Endothelial cell (in vitro differentiated cells): ENCODE results near the gene TMC5. TPM values are rescaled to one million over a fixed set of nuclear protein-coding genes. Genes with fewer than 3 reads are reported as not detected.

Experiments
- DNase-seq: peaks from one replicate; pipeline ENCODE4 v3.0.0; 2021; ENCODE audit warnings: low spot score
- H3K27ac Mint-ChIP-seq: one replicate; pipeline ENCODE4 v1.8.0; 2021; ENCODE audit warnings: mixed read lengths, inconsistent platforms; ENCODE audit not compliant: unreplicated experiment
- H3K27me3 Mint-ChIP-seq: one replicate; pipeline ENCODE4 v1.8.0; 2021; ENCODE audit warnings: mild to moderate bottlenecking, moderate library complexity, mixed read lengths, inconsistent platforms; ENCODE audit not compliant: unreplicated experiment
- H3K36me3 Mint-ChIP-seq: one replicate; pipeline ENCODE4 v1.8.0; 2021; ENCODE audit warnings: mild to moderate bottlenecking, low read depth, mixed read lengths, inconsistent platforms; ENCODE audit not compliant: unreplicated experiment
- H3K4me1 Mint-ChIP-seq: one replicate; pipeline ENCODE4 v1.8.0; 2021; ENCODE audit warnings: mild to moderate bottlenecking, mixed read lengths, inconsistent platforms; ENCODE audit not compliant: unreplicated experiment
- H3K4me3 Mint-ChIP-seq: one replicate; pipeline ENCODE4 v1.8.0; 2021; ENCODE audit warnings: mild to moderate bottlenecking, mixed read lengths, inconsistent platforms; ENCODE audit not compliant: unreplicated experiment
- H3K9me3 Mint-ChIP-seq: one replicate; pipeline ENCODE4 v1.8.0; 2021; ENCODE audit warnings: mixed read lengths, inconsistent platforms; ENCODE audit not compliant: unreplicated experiment
- CTCF ChIP-seq: fragments of 200-600 bp; sonication (generic); IDR thresholded peaks from one replicate; pipeline ENCODE4 v1.5.0; 2021; ENCODE audit warnings: antibody characterized with exemption; ENCODE audit not compliant: unreplicated experiment
- total RNA-seq: library from RNA; stranded (reverse); fragmentation: NEBNext Ultra II Directional; extraction: Animal tissue kit (Norgen Biotek cat#: 25700); gene quantifications from one replicate; pipeline ENCODE4 v1.2.1, GENCODE V29; 2021; ENCODE audit not compliant: unreplicated experiment

TMC5 gene
- total RNA-seq, 1 donor from 2014 or later: 0.69 TPM

- H3K9me3 Mint-ChIP-seq: no peaks in the 10 kb centered on the region
- H3K27ac Mint-ChIP-seq: no peak overlapping the region
- peaks cover 4% of the 10 kb centered on the region for H3K4me1 Mint-ChIP-seq
- H3K27me3 Mint-ChIP-seq: peaks cover 2% of the 10 kb centered on the region
- no peak overlapping the region for H3K4me3 Mint-ChIP-seq
- no peak for TF ChIP-seq CTCF
- H3K36me3 Mint-ChIP-seq: no peaks in the 10 kb centered on the region
- no peak for DNase-seq
Measured at GRCh38 chr16:19415918-19416317, 1.8 kb upstream of the TMC5 start.

GRCh38 chr16:19418200-19418599 lies 517 bp downstream of the TMC5 start:
- TF ChIP-seq CTCF: no peak
- no peak overlapping the region for H3K4me3 Mint-ChIP-seq
- H3K4me1 Mint-ChIP-seq: no peaks in the 10 kb centered on the region
- no peak overlapping the region for H3K27ac Mint-ChIP-seq
- peaks cover 2% of the 10 kb centered on the region for H3K27me3 Mint-ChIP-seq
- DNase-seq: no peak
- H3K9me3 Mint-ChIP-seq: peaks cover 3% of the 10 kb centered on the region
- peaks cover 4% of the 10 kb centered on the region for H3K36me3 Mint-ChIP-seq

GRCh38 chr16:19419698-19420075 lies 2.0 kb downstream of the TMC5 start:
- Mint-ChIP-seq H3K27me3 (no peaks in the 10 kb centered on the region), H3K36me3 (peaks cover 4% of the 10 kb centered on the region), H3K27ac (no peak overlapping the region), H3K4me1 (no peaks in the 10 kb centered on the region), H3K9me3 (peaks cover 3% of the 10 kb centered on the region), H3K4me3 (no peak overlapping the region)
- TF ChIP-seq CTCF: no peak
- no peak for DNase-seq

GRCh38 chr16:19424478-19424877 lies 6.8 kb downstream of the TMC5 start:
- Mint-ChIP-seq H3K9me3 (peaks cover 3% of the 10 kb centered on the region), H3K27me3 (no peaks in the 10 kb centered on the region), H3K36me3 (peaks cover 4% of the 10 kb centered on the region), H3K4me1 (no peaks in the 10 kb centered on the region), H3K27ac (no peak overlapping the region), H3K4me3 (no peak overlapping the region)
- DNase-seq: no peak
- no peak for TF ChIP-seq CTCF

- no peak for TF ChIP-seq CTCF
- H3K4me1 Mint-ChIP-seq: peaks cover 9% of the 10 kb centered on the region
Measured at GRCh38 chr16:19430345-19430744, 12.7 kb downstream of the TMC5 start.

More at GRCh38 chr16:19430345-19430744, 12.7 kb downstream of the TMC5 start:
- no peaks in the 10 kb centered on the region for H3K9me3 Mint-ChIP-seq
- H3K4me3 Mint-ChIP-seq: no peak overlapping the region
- H3K27me3 Mint-ChIP-seq: no peaks in the 10 kb centered on the region
- H3K27ac Mint-ChIP-seq: no peak overlapping the region
- no peaks in the 10 kb centered on the region for H3K36me3 Mint-ChIP-seq
- DNase-seq: no peak
